ENCODE measurements around the gene DENND4A.
A peak's percentile ranks its signal among the peaks of the same experiment; 100 is the strongest.

DENND4A gene

DNA sequence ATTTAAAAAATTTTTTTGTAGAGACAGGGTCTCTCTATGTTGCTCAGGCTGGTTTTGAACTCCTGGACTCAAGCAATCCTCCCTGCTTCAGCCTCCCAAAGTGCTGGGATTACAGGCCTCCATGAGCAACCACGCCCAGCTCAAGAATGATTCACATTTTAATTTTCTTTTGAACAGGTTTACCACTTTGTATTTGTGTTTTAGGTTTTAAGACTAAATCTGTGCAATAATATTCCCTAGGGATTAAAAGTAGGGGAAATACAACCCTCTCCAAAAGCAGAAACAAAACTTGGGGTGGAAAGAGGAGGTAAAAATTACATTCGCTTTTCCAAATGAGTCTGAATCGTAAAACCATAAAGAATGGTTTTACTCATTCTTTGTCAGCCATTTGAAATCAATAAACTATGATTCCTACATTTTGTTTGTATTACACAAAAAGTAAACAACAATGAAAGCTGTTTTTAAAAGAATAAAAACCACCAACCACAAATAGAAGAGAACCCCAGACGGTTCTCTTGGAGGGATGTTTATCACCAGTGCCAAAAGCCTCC is 132.5 kb downstream of the DENND4A start:
- DNase-seq, result no peak

GRCh38 chr15:65655457-65655856 is 136.6 kb downstream of the DENND4A start:
- no peak for DNase-seq

DNA sequence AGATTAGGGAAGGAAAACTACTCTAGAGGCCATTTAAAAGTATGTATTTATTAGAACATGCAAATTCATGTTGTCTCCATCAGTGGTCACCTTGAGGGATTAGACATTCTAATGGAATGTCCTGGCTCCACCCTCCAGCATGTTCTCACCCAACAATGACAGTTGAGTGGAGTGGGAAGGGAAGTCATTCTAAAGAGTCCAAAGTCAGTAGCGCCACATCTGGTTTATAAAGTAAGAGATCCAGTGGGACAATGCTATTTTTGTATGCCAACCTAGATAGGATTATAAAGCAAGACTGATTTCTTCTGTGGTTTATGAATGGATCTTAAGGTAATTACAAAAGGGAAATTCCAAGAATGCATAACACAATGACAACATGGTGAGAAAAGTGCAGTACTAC is 137.1 kb downstream of the DENND4A start:
- DNase-seq, result peak; percentile 60

GRCh38 chr15:65653801-65654521 is 138.1 kb downstream of the DENND4A start:
- DNase-seq, result peak; percentile 52

- DNase-seq, result peak; percentile 56
These were observed 138.8 kb downstream of the DENND4A start for GRCh38 chr15:65653341-65653740.

DNA sequence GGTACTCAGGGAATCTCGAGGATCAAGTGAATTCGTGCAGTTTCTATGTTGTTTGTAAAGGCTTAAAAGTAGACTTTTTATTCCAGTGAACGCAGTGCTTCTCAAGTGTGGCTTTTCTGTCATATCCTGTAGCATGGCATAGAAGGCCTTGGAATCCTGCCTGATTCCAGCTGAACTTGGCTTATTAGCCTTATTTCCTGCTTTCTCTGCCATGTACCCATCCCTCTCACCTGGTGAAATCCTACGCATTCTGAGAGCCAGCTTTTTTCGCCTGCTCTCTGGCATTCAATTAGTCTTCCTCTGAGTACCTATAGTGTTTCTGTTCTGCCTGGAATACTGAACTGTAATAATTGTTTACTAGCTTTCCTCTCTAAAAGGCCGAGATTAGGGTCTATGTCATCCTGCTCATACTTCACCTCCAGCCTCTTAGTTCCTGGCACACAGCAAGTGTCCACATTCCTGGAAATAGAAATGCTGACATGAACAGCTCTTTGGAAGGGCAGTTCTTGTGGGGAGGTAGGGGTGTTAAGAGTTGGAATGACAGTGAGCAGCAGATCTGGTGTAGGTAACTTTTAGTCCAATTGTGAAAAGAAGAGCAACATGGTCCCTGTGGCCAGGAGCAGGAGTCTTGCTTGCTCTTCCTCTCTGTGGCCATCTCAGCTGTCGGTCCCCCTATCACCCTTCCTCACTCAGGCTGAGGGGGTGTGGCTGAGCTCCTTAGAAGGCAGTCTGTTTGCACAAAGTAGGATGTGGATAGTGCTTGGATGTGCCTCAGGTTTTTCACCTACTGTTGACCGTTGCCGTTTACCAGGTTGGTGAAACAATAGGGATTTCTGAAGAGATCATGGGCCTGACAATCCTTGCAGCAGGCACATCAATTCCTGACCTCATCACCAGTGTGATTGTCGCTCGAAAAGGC is 140.0 kb downstream of the DENND4A start:
- no peak for DNase-seq

DNA sequence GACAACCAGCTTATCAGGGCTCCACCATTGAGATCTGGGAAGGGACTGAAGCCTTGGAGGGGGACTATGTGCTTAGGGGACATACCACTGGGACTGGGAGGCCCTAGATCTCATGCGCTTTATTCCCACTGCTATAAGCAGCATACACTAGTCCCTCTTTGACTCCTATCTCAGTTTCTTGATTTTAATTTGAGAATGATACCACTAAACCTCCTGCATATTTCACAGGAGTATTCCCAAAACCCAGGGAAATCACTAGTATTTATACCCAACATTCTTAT is 141.1 kb downstream of the DENND4A start:
- DNase-seq, result no peak

GRCh38 chr15:65650312-65651041 is 141.6 kb downstream of the DENND4A start:
- no peak for DNase-seq

DNA sequence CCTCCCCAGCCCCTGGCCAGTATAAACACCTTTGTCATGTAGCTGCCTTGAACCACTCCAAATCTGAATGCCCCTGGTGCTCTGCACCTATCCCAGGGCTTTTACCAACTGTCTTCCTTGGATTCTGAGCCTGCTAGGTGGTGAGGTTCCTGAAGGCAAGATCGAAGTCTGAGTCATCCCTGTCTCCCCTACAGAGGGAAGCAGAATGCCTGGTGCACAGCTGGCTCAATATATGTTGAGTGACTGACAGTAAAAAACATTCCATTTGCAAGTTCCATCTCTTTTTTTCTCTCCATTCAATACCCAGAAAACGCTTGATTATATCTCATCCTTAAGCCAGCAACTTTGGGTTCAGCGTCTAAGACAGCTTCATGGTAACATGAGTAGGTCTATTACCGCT is 145.6 kb downstream of the DENND4A start:
- DNase-seq, result peak; percentile 52

- DNase-seq, result no peak
These were observed 146.7 kb downstream of the DENND4A start for GRCh38 chr15:65645392-65645791.

GRCh38 chr15:65644282-65644681 is 147.8 kb downstream of the DENND4A start:
- no peak for DNase-seq

DNA sequence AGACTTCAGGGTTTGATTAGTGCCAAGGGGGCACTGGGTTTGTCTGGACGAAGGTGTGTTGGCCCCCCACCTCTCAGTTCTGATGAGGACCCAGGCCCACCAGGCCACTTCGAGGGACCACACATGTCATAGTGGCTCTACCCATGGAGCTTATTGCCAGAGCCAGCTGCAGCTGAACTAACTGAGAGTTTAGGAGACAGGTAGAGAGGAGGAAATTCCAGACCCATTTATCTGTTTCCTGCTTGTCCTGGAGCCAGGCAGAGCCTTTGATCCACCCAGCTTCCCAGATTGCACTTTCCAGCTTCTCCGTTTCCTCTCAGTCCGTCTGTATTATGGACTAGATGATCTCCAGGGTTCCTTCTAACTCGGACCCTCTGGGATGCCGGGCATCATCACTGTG is 149.5 kb downstream of the DENND4A start:
- no peak for DNase-seq

GRCh38 chr15:65641768-65642475 is 150.2 kb downstream of the DENND4A start:
- no peak for DNase-seq

DNA sequence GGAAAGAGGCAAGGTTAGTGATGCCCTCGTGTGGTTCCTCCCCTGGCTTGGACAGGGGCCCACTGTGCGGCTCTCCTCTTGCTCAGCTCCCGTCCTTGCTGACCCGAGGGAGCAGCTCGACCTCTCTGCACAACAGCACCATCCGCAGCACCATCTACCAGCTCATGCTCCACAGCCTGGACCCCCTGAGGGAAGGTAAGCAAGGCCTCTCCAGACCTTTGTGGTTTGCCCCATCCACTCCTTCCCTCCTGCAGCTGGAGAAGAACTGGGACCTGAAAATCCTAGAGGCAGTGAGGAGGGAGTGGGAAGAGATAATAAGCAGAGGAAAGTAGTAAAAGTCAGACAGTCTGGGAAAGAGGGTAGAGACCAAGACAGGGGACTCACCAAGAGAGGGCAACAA is 152.6 kb downstream of the DENND4A start:
- no peak for DNase-seq

DNA sequence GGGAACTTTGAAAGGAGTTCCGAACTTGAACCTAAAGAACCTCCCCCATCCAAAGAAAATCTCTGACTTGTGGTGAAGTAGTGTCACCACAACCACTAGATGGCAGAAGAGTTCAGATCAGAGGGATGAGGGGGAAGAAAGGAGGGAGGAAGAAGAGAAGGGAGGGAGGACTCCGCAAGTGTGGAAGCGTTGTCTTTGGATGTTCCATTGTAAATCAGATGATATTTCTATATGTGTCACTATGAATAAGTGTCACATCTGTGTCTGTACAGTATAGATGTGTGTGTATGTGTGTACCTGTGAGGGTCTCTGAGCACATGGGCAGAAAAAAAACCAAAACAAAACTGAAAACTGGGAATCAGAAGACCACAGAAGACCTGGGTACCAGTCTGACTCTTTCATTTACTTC is 153.4 kb downstream of the DENND4A start:
- DNase-seq, result peak; percentile 82

DNA sequence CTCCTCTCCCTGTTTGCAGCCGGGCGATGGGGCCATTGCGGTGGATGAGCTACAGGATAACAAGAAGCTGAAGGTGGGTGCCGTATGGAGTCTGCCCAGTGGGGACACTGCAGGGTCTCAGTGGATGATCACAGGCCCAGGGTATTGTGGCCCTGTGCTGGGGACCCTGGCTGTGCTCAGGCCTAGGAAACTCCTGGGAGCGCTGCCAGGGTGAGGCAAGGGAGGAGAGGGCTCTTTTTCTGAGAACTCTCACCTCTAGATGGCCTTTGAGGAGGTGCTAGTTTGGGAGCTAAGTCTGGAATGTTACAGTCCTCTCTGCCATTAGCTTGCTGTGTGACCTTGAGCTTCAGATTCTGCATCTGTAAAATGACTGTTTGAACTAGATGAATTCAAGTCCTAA is 154.0 kb downstream of the DENND4A start:
- DNase-seq, result no peak

DNA sequence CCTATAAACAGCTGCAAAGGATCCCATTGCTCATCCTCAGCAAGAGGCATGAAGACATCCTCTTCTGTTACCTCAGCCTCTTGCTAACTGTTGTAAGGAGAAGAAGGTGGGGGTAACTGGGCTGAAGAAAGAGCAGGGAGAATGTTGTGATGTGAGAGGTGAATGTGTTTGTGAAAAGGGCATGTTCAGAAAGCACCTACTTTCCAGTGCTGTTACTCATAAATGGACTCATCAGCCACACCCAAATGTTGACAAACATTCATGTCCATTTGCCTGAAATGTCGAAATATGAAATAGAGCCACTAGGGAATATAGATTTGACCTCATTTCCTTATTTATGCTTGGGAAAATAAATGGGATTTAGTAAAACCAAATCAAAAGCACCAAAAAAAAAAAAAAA is 157.7 kb downstream of the DENND4A start:
- DNase-seq, result no peak

- DNase-seq, result no peak
These were observed 158.3 kb downstream of the DENND4A start for GRCh38 chr15:65633752-65634151.

DNA sequence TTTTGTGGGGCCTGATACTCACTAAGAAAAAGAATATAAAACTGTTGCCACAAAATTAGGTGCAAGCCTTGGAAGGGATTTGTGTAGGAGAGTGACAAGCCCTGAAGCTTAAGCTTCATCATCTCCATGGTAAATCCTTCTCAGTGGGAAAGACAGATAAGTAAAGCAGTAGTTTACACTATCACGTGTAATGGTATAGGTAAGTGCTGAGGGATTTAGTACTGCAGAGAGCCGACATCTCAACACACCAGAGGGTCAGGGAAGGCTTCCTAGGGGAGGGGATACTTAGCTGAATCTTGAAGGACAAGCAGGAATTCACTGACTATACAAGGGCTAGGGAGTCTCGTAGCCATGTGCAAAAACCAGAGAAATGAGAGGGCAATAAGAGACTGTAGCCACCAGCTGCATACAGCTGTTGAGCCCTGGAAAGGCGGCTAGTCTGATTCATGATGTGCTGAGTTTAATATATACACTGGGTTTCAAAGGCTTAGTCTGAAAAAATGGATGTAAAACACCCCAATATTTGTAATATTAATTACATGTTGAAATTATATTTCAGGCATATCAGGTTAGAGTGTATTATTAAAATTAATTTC is 159.2 kb downstream of the DENND4A start:
- no peak for DNase-seq

- no peak for DNase-seq
These were observed 160.6 kb downstream of the DENND4A start for GRCh38 chr15:65631503-65631902.

GRCh38 chr15:65630760-65631159 is 161.3 kb downstream of the DENND4A start:
- no peak for DNase-seq

DNA sequence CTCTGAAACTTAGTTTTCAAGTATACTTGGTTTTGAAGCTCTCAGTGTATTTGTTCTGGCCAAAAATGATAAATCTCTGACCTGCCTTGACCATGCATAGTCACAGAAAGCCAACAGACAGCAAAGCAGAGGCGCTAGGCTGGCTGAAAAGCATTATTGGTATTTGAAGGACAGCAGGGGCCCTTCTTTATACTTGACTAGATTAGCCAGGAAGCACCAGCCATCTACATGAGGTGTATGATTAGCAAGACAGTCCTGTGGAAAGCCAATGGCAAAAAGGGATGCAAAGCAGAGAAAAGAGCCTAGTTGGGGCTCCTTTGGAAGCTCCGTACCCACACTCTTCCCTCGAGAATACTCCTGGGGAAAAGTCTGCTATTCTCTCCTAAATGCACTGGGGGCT is 162.5 kb downstream of the DENND4A start:
- DNase-seq, result no peak

Data from fibroblast of skin of right biceps (primary cell).